Spleen (tissue), 11 donors: ENCODE results near the gene SLC4A4. TPM values are rescaled to one million over a fixed set of nuclear protein-coding genes. Genes with fewer than 3 reads are reported as not detected.

Experiments
- DNase-seq: peaks from one replicate; pipeline ENCODE4 v3.0.0-alpha.2; 2020
- H3K27ac ChIP-seq, 8 donors: fragments of 200-600 bp; sonication (generic) in 7 of 8; 1 replicate in 4 of 8; 2 replicates in 4 of 8; pipeline versions ENCODE4 v1.5.0 to v1.8.0; 2016 to 2021; ENCODE audit warnings: inconsistent platforms in 4 of 8, mild to moderate bottlenecking in 4 of 8, moderate library complexity in 1 of 8
- H3K27me3 ChIP-seq, 7 donors: fragments of 200-600 bp; sonication (generic) in 6 of 7; replicated peaks in 1 of 7; 1 replicate in 4 of 7; 2 replicates in 3 of 7; pipeline versions ENCODE4 v1.5.0 to v1.8.0; 2016 to 2021; ENCODE audit warnings: inconsistent platforms in 3 of 7, mild to moderate bottlenecking in 1 of 7
- H3K36me3 ChIP-seq, 6 donors: fragments of 200-600 bp; sonication (generic) in 5 of 6; 1 replicate in 4 of 6; 2 replicates in 2 of 6; pipeline versions ENCODE4 v1.5.0 to v1.8.0; 2016 to 2021; ENCODE audit warnings: inconsistent platforms in 2 of 6
- H3K4me1 ChIP-seq, 6 donors: fragments of 200-600 bp; sonication (generic) in 5 of 6; 1 replicate in 3 of 6; 2 replicates in 3 of 6; pipeline versions ENCODE4 v1.5.0 to v1.8.0; 2016 to 2021; ENCODE audit warnings: inconsistent platforms in 3 of 6
- H3K4me3 ChIP-seq, 8 donors: fragments of 200-600 bp; sonication (generic) in 7 of 8; 1 replicate in 4 of 8; 2 replicates in 4 of 8; pipeline versions ENCODE4 v1.5.0 to v1.8.0; 2016 to 2021; ENCODE audit warnings: inconsistent platforms in 4 of 8, mild to moderate bottlenecking in 4 of 8, moderate library complexity in 2 of 8
- H3K9me3 ChIP-seq, 8 donors: fragments of 200-600 bp; sonication (generic) in 7 of 8; 1 replicate in 4 of 8; 2 replicates in 4 of 8; pipeline versions ENCODE4 v1.5.0 to v1.8.0; 2016 to 2021; ENCODE audit warnings: inconsistent platforms in 4 of 8
- CTCF ChIP-seq, 11 experiments: fragments of 200-600 bp in 7 of 11; fragments of 450-650 bp in 4 of 11; sonication (generic) in 4 of 11; IDR thresholded peaks in 8 of 11; conservative IDR thresholded peaks in 3 of 11; 1 replicate in 7 of 11; 2 replicates in 4 of 11; pipeline versions ENCODE4 v1.4.0 to v1.8.0; 2016 to 2021; ENCODE audit warnings: antibody characterized with exemption in 11 of 11, inconsistent platforms in 4 of 11, mild to moderate bottlenecking in 1 of 11
- POLR2A ChIP-seq, 3 donors: fragments of 450-650 bp; IDR thresholded peaks; one replicate each; pipeline ENCODE4 v1.5.1; 2017; ENCODE audit warnings: antibody characterized with exemption in 3 of 3, mild to moderate bottlenecking in 1 of 3
- POLR2AphosphoS5 ChIP-seq, 3 donors: sonication (generic); formaldehyde crosslinking; IDR thresholded peaks; one replicate each; pipeline ENCODE4 v1.5.1; 2017; ENCODE audit warnings: antibody characterized with exemption in 3 of 3
- WGBS, 5 donors: extraction: QIAGEN DNeasy Blood & Tissue Kit in 3 of 5; methylation state at CpG; one replicate each; pipeline versions ENCODE4 v1.1.5 to v1.1.7; 2013 to 2018; 5-methylcytosine and 5-hydroxymethylcytosine counted together
- intact Hi-C: fragments of 100-400 bp; cut with DNase I; formaldehyde crosslinking; loops from one replicate; pipeline ENCODE4 v1.15.0; 2023; ENCODE audit warnings: low total_unique reads
- polyA plus RNA-seq, 3 donors: library from polyadenylated mRNA; stranded (reverse); fragments of 200-250 nt; gene quantifications; one replicate each; pipeline ENCODE4 v1.2.1, GENCODE V29; 2013
- total RNA-seq, 7 donors: library from RNA; depleted of rRNA in 3 of 7; stranded (reverse); fragments of >200 nt in 3 of 7; fragmentation: NEBNext Ultra II Directional in 4 of 7; extraction: Animal tissue kit (Norgen Biotek cat#: 25700) in 4 of 7; gene quantifications; one replicate each; pipeline versions ENCODE4 v1.1.0 to v1.2.1, GENCODE V29; 2016 to 2021
- donor health status: healthy with polysubstance abuse.
- donor health status: DM: no; HTN: no; CAD: no; lungs with moderate emphysema.
- donor health status: DM: no; HTN: no; CAD: no.
- donor health status: Bipolar disorder and iron deficiency.
- donor health status: healthy.
- donor health status: DM: no; HTN: no; CAD: no.
- donor health status: DM: yes; HTN: yes; CAD: no.

SLC4A4 gene
- total and polyA plus RNA-seq, 10 donors, result 0.07 to 3.4 (median 1.4) TPM

- Histone ChIP-seq H3K9me3 (no peaks in the 10 kb centered on the region), H3K4me1 (peaks cover 0 to 15% (median 4%) of the 10 kb centered on the region in 6 donors), H3K27ac (no peak overlapping the region), H3K36me3 (no peaks in the 10 kb centered on the region), H3K27me3 (no peaks in the 10 kb centered on the region), H3K4me3 (no peak overlapping the region)
- 41 to 46% (median 41%) methylated on average over 4 of the region's 4 CpGs for WGBS, 5 donors
- no peak for DNase-seq
- TF ChIP-seq CTCF (IDR thresholded peaks at IDR 0.05 in 8 of 11, conservative IDR thresholded peaks at IDR 0.05 in 3 of 11), result no peak
- TF ChIP-seq POLR2A (IDR thresholded peaks at IDR 0.05), result no peak
- no peak for TF ChIP-seq POLR2AphosphoS5 (IDR thresholded peaks at IDR 0.05)
- intact Hi-C loops, result no loop called here
These were observed 202.0 kb downstream of the SLC4A4 start for GRCh38 chr4:71540749-71541269.

DNA sequence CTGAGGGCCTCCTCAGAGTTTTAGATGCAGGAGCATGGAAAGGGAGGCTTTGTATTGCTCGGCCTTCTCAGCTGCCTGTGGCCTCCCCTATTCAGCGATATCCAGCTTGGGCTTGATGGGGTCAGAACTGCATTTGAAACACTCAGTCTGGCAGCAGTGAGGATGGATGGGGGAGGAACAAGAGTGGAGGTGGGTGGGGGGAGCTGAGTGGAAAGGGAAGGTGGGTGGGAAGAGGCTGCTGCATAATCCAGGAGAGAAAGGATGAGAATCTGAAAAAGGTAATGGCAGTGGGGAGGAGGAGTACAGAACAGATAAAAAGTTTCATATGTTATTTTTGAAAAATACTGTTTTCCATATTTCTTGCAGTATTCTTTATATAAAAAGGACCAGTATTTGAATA, 202.7 kb downstream of the SLC4A4 start:
- Histone ChIP-seq H3K27ac (no peak overlapping the region), H3K36me3 (no peaks in the 10 kb centered on the region), H3K4me3 (no peak overlapping the region), H3K27me3 (no peaks in the 10 kb centered on the region), H3K4me1 (peaks cover 0 to 15% (median 4%) of the 10 kb centered on the region in 6 donors), H3K9me3 (no peaks in the 10 kb centered on the region)
- TF ChIP-seq POLR2A (IDR thresholded peaks at IDR 0.05), result no peak
- no peak for TF ChIP-seq POLR2AphosphoS5 (IDR thresholded peaks at IDR 0.05)
- TF ChIP-seq CTCF (IDR thresholded peaks at IDR 0.05 in 8 of 11, conservative IDR thresholded peaks at IDR 0.05 in 3 of 11), result no peak
- intact Hi-C loops, result no loop called here
- WGBS, 5 donors, result 87 to 91% (median 88%) methylated on average over 2 of the region's 2 CpGs
- no peak for DNase-seq

- Histone ChIP-seq H3K27me3 (no peaks in the 10 kb centered on the region), H3K4me3 (no peak overlapping the region), H3K4me1 (peaks cover 0 to 13% (median 3%) of the 10 kb centered on the region in 6 donors), H3K36me3 (no peaks in the 10 kb centered on the region), H3K27ac (no peak overlapping the region), H3K9me3 (no peaks in the 10 kb centered on the region)
- 50 to 86% (median 57%) methylated on average over 3 of the region's 3 CpGs for WGBS, 5 donors
- intact Hi-C loops, result no loop called here
- TF ChIP-seq CTCF (IDR thresholded peaks at IDR 0.05 in 8 of 11, conservative IDR thresholded peaks at IDR 0.05 in 3 of 11), result no peak
- TF ChIP-seq POLR2AphosphoS5 (IDR thresholded peaks at IDR 0.05), result no peak
- TF ChIP-seq POLR2A (IDR thresholded peaks at IDR 0.05), result no peak
- DNase-seq, result no peak
These were observed 206.3 kb downstream of the SLC4A4 start for GRCh38 chr4:71545168-71545567.

DNA sequence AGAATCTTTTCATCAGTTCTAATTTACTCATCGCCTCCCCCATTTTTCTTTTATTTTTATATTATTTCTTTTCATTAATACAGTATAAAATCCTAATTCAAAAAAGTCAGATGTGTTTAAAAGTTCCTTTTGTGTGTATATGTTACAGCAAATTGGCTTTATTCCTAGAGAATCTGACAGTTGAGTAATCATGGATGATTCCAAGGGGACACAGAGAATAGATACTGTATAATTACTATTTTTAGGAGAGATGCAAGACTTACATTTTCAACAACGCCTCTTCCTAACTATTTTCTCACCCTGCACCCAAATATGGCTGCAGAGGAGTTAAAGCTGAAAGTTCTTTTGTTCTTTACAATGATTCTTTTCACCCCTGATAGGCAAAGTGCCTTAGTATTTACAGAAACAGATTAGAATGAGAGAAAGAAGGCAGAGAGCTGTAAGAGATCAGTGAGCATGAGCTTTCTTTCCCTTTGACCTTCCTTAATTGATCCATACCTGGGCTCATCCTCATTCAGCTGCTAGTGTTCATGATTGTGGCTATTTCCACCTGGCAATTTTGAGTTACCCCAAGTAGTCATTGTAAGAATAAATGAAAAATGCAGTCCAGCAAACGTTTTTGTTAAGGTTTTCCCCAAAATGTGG, 210.8 kb downstream of the SLC4A4 start:
- no peaks in the 10 kb centered on the region for H3K36me3 ChIP-seq
- 61 to 71% (median 65%) methylated on average over 3 of the region's 3 CpGs for WGBS, 5 donors
- intact Hi-C loops, result no loop called here
- H3K27ac ChIP-seq, result no peak overlapping the region
- H3K4me1 ChIP-seq, result no peaks in the 10 kb centered on the region
- DNase-seq, result no peak
- H3K27me3 ChIP-seq, result no peaks in the 10 kb centered on the region
- H3K9me3 ChIP-seq, result no peaks in the 10 kb centered on the region
- TF ChIP-seq POLR2AphosphoS5 (IDR thresholded peaks at IDR 0.05), result no peak
- TF ChIP-seq CTCF (IDR thresholded peaks at IDR 0.05 in 8 of 11, conservative IDR thresholded peaks at IDR 0.05 in 3 of 11), result no peak
- TF ChIP-seq POLR2A (IDR thresholded peaks at IDR 0.05), result no peak
- no peak overlapping the region for H3K4me3 ChIP-seq
